ENCODE data around the gene SFXN4. TPM values are rescaled to one million over a fixed set of nuclear protein-coding genes. Genes with fewer than 3 reads are reported as not detected.

SFXN4 gene
- total RNA-seq, 2 experiments from 2014 or later, result 27.8 to 46.4 TPM

GRCh38 chr10:119190954-119191785, 25.7 kb upstream of the SFXN4 start:
- intact Hi-C loops (cut with micrococcal nuclease; ENCODE audit: unreplicated experiment), result no loop called here
- ChIA-PET POLR2A (interaction anchor here (0.6 to 2.0 kb wide), 3 partner anchors 8 to 59 kb away, joined by 3 to 8 read pairs (median 5); no protein-coding TSS in a partner anchor), CTCF (ENCODE audit: unreplicated experiment) (interaction anchor here (1.5 kb wide), 1 partner anchor 8 kb away, joined by 5 read pairs; no protein-coding TSS in a partner anchor)
- Histone ChIP-seq H3K79me2 (ENCODE audit: insufficient read depth, low read depth, low read length) (no peaks in the 10 kb centered on the region), H3K4me2 (ENCODE audit: low read length) (no peak overlapping the region), H3K4me3 (ENCODE audit: low read depth, low read length, poor library complexity, severe bottlenecking) (no peak overlapping the region), H3K9me3 (ENCODE audit: low read length) (no peaks in the 10 kb centered on the region), H3K36me3 (ENCODE audit: insufficient read depth, low read length) (no peaks in the 10 kb centered on the region), H3K27ac (ENCODE audit: low read depth, low read length, poor library complexity, severe bottlenecking) (no peak overlapping the region), H2AFZ (ENCODE audit: low read length) (no peak overlapping the region), H3K9me2 (ENCODE audit: insufficient read depth, low read length) (no peaks in the 10 kb centered on the region), H3K4me1 (ENCODE audit: insufficient read depth, low read length, poor library complexity, severe bottlenecking) (no peaks in the 10 kb centered on the region), H4K20me1 (ENCODE audit: insufficient read depth, low read length) (no peaks in the 10 kb centered on the region)
- TF ChIP-seq CTCF (conservative IDR thresholded peaks at IDR 0.05; ENCODE audit: low read length) (no peak), EZH2phosphoT487 (IDR thresholded peaks at IDR 0.05; ENCODE audit: borderline replicate concordance, low read depth, low read length) (no peak)
- DNase-seq (ENCODE audit: low spot score), result no peak
- no TSS peak for BruUV-seq (replicated peaks)

GRCh38 chr10:119190353-119190752, 24.8 kb upstream of the SFXN4 start:
- no peaks in the 10 kb centered on the region for H3K79me2 ChIP-seq (ENCODE audit: insufficient read depth, low read depth, low read length)
- H3K4me2 ChIP-seq (ENCODE audit: low read length), result no peak overlapping the region
- H3K4me1 ChIP-seq (ENCODE audit: insufficient read depth, low read length, poor library complexity, severe bottlenecking), result no peaks in the 10 kb centered on the region
- ChIA-PET POLR2A (interaction anchor here (0.6 to 2.0 kb wide), 7 partner anchors 8 to 383 kb away, joined by 3 to 8 read pairs (median 3); no protein-coding TSS in a partner anchor), CTCF (ENCODE audit: unreplicated experiment) (interaction anchor here (1.5 kb wide), 1 partner anchor 9 kb away, joined by 5 read pairs; no protein-coding TSS in a partner anchor)
- no peaks in the 10 kb centered on the region for H3K36me3 ChIP-seq (ENCODE audit: insufficient read depth, low read length)
- no peaks in the 10 kb centered on the region for H4K20me1 ChIP-seq (ENCODE audit: insufficient read depth, low read length)
- DNase-seq (ENCODE audit: low spot score), result no peak
- H3K27ac ChIP-seq (ENCODE audit: low read depth, low read length, poor library complexity, severe bottlenecking), result no peak overlapping the region
- H2AFZ ChIP-seq (ENCODE audit: low read length), result no peak overlapping the region
- TF ChIP-seq CTCF (conservative IDR thresholded peaks at IDR 0.05; ENCODE audit: low read length) (no peak), EZH2phosphoT487 (IDR thresholded peaks at IDR 0.05; ENCODE audit: borderline replicate concordance, low read depth, low read length) (no peak)
- no TSS peak for BruUV-seq (replicated peaks)
- no peaks in the 10 kb centered on the region for H3K9me3 ChIP-seq (ENCODE audit: low read length)
- H3K9me2 ChIP-seq (ENCODE audit: insufficient read depth, low read length), result no peaks in the 10 kb centered on the region
- intact Hi-C loops (cut with micrococcal nuclease; ENCODE audit: unreplicated experiment), result no loop called here
- H3K4me3 ChIP-seq (ENCODE audit: low read depth, low read length, poor library complexity, severe bottlenecking), result no peak overlapping the region

Measured in OCI-LY7 (cell line).